GM19193 (cell line): ENCODE results near the gene COX6B1.

Experiments used
- POLR2A ChIP-seq: IDR thresholded peaks from 4 replicates; pipeline ENCODE4 v1.6.1; 2011; ENCODE audit not compliant: insufficient read depth, insufficient read length; ENCODE audit errors: extremely low read depth

The COX6B1 gene

DNA sequence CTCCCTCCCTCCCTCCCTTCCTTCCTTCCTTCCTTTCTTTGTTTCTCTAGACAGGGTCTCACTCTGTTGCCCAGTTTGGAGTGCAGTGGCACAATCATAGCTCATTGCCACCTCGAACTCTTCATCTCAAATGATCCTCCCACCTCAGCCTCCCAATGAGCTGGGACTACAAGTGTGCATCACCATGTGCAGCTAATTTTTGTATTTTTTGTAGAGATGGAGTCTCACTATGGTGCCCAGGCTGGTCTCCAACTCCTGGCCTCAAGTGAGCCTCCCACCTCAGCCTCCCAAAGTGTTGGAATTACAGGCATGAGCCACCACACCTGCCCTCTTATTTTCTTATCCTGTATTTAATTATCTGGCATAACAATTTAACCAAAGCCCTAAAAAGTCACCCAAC is 22.6 kb downstream of the COX6B1 start:
- TF ChIP-seq POLR2A = no peak

GRCh38 chr19:35671818-35672217 is 23.7 kb downstream of the COX6B1 start:
- TF ChIP-seq POLR2A = no peak

GRCh38 chr19:35673121-35673804 is 25.1 kb downstream of the COX6B1 start:
- no peak for TF ChIP-seq POLR2A

GRCh38 chr19:35675589-35676140 is 27.5 kb downstream of the COX6B1 start:
- no peak for TF ChIP-seq POLR2A

DNA sequence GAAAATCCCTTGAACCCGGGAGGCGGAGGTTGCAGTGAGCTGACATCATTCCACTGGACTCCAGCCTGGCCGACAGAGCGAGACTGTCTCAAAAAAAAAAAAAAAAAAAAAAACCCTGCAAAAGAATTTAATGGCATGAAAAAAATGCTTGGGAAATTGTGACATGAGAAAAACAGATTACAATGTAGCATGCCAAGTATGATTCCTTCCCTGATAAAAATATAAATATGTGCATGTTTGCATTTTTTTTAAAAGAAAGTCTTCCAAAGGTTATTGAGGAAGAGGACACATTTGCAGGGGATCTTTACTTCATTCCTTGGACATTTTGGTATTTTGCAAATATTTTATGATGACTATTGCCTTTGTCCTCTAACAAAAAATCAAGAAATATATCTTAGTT is 41.7 kb downstream of the COX6B1 start:
- TF ChIP-seq POLR2A = no peak

DNA sequence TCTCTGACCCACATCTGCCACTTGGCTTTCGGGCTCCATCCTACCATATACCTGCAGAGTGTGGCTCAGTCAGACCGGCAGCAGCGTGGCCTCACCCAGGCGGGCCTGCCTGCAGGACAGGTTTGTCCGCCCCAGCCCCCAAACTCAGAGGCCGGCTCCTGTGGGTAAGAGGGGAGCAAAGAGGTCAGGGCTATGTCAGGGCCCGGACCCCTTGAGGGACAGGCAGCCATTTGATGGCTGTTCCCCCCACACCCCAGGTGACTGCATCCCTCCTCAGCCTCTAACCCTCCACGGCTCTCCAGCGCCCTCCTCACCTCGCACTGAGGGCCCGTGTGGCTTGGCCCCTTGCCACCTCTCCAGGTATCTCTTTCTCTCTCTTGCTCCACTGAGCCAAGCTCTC is 43.9 kb downstream of the COX6B1 start:
- TF ChIP-seq POLR2A = no peak

- no peak for TF ChIP-seq POLR2A
Observed at GRCh38 chr19:35693422-35693821, 45.3 kb downstream of the COX6B1 start.

DNA sequence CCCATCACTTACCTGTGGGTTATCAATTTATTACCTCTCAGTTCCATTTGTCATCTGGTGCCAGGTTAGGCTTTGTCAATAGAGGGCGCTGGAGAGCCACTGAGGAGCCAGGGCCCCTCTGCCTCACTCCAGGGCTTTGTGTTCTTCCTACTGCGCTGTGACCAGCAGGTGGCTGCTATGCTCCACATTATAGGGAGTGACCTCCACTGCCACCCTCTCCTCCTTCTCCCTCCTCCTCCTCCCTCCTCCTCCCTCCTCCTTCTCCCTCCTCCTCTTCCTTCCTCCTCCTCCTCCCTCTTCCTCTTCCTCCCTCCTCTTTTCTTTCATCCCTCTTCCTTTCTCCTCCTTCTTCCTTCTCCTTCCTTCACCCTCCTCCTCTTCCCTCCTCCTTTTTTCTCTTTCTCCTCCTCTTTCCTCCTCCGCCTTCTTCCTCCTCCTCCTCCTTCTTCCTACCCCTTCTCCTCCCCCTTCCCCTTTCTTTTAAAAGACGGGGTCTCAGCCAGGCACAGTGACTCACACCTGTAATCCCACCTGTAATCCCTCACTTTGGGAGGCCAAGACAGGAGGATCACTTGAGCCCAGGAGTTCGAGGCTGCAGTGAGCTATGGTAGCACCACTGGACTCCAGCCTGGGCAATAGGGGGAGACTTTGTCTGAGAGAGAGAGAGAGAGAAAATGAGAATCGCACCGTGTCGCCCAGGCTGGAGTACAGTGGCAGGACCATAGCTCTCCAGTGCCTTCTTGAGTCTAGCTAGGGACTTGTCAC is 45.9 kb downstream of the COX6B1 start:
- TF ChIP-seq POLR2A = no peak

DNA sequence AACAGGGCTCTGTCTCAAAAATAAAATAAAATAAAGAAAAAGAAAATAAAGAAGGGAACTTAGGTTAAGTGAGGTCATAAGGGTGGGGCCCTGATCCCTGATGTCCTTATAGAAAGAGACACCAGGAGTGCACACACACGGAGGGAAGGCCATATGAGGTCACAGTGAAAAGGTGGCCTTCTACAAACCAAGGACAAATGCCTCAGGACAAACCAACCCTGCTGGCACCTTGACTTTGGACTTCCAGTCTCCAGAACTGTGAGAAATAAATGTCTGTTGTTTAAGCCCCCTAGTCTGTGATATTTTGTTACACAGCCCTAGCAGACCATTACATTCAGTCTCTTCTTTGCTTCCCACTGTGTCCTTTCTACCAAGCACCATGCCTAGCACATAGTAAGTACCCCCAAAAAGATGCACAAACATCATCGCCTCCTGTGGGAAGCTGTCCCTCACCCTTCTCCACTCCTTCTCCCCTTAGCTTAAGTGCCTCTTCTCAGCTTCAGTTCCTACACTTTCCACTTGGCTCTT is 47.8 kb downstream of the COX6B1 start:
- no peak for TF ChIP-seq POLR2A

- no peak for TF ChIP-seq POLR2A
Observed at GRCh38 chr19:35696835-35697234, 48.7 kb downstream of the COX6B1 start.

DNA sequence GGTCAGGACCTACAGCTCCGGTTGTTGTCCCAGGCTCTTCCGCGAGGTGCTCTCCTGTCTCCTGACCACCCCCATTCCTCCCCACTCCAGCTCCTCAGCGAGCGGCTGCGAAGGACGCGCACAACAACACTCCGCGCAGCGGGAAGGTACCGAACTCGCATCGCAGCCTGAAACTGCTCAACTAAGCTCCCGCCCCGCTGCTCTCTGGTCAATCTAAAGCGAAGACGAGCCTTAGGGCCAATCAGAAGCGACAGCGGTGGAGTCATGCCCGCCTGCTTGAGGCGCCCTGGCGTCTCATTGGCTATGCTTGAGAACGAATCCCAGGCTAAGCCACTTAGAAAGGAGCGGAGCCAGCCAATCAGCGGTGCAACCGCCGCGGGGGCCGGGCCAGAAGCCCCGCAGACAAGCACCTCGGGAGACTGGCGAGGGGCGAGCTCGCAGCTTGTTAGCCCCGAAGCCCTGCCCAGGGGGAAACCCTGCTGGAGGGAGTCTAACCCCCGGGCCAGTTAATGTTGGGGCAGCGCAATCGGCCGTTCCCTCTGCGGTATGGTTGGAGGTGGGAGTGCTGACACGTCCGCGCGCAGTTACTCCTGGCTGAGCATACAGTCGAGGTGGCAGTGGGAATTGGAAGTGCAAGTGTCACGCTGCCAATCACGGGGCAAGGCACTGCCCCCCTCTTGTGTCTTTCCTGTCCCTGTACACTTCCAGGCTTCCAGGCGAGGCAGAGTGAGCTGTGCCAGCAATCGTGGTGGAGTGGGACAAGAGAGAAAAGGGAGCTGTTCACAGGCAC is 54.3 kb downstream of the COX6B1 start:
- peak; percentile 76 for TF ChIP-seq POLR2A

GRCh38 chr19:35703343-35703742 is 55.2 kb downstream of the COX6B1 start:
- TF ChIP-seq POLR2A = no peak

GRCh38 chr19:35704218-35704617 is 56.1 kb downstream of the COX6B1 start, which contains the start of gene ZBTB32:
Gene ZBTB32 (plus strand): TSS chr19:35704558. CDS start chr19:35714627, 10,069 bp downstream.
- no peak for TF ChIP-seq POLR2A
